Panc1 (cell line): ENCODE measurements around the gene USP32.

ENCODE experiments used
- CTCF ChIP-seq: fragments of 450-650 bp; IDR thresholded peaks from 2 replicates; pipeline ENCODE4 v1.5.1; 2017; ENCODE audit warnings: mild to moderate bottlenecking
- REST ChIP-seq, 2 experiments: IDR thresholded peaks; 2 replicates each; pipeline ENCODE4 v1.6.1; 2011 to 2012; ENCODE audit warnings: low read depth in 2 of 2, control low read depth in 1 of 2, low read length in 1 of 2, mild to moderate bottlenecking in 1 of 2, moderate library complexity in 1 of 2; ENCODE audit not compliant: insufficient read depth in 1 of 2
- SIN3A ChIP-seq: IDR thresholded peaks from 2 replicates; pipeline ENCODE4 v1.6.1; 2012; ENCODE audit warnings: low read depth, mild to moderate bottlenecking, low read length, moderate library complexity, borderline replicate concordance; ENCODE audit not compliant: insufficient read depth

GRCh38 chr17:60145006-60145935 lies 246.7 kb downstream of the USP32 start:
- TF ChIP-seq CTCF (no peak), REST (IDR thresholded peaks at IDR 0.05; ENCODE audit: insufficient read depth in 1 of 2, low read depth in 2 of 2, low read length in 1 of 2) (no peak), SIN3A (no peak)
